GM19240 (cell line): ENCODE results near the gene EREG.

Experiments
- DNase-seq: peaks from one replicate; pipeline ENCODE4 v3.0.0; 2011; ENCODE audit warnings: low spot score; ENCODE audit not compliant: insufficient read length

The EREG gene

DNA sequence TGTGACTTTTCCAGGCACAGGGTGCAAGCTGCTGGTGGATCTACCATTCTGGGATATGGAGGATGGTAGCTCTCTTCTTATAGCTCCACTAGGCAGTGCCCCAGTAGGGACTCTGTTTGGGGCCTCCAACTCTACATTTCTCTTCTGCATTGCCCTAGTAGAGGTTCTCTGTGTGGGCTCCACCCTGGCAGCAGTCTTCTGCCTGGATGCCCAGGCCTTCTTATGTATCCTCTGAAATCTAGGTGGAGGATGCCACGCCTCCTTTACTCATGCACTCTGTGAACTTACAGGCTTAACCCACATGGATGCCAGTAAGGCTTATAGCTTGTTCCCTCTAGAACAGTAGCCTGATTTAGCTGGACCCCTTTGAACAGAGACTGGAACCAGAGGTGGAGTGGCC is 20.9 kb upstream of the EREG start:
- DNase-seq = no peak

DNA sequence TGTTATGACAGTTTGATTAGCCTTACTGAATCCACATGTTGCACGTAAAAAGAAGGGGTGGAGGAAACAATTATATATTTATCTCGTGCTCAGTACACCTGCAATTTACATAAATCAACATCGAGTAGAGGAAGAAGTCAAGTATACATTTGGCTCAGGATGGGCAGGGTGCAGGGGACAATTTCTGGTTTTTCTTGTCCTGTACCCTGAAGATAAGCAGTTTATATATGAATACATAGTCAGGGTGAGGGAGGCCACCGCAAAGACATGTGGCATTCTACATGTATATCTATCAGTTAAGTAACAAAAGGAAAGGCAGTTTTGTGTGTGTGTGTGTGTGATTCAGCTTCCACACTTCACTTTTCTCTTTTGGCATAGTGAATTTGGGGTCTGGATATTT is 11.1 kb upstream of the EREG start:
- no peak for DNase-seq

DNA sequence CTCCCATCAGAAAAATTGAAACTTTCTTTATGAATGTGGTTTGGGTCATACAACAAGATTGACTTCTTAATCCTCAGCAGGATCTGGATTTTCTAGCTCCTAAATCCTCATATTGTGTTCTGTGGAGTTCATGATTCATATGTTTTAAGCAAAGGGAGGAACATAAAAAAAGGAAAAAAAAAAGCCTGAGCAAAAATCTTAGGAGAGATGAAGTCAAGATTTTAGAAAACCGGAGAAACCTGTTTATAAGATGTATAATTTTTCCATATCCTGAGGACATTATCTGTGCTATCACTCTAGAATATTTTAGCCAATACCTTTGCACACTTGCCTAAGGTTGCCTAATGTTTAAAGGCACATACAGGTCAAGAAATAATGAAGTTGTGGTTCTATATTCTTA is 7.0 kb upstream of the EREG start:
- DNase-seq = no peak

GRCh38 chr4:74361671-74362070 is 3.3 kb upstream of the EREG start:
- DNase-seq = no peak

DNA sequence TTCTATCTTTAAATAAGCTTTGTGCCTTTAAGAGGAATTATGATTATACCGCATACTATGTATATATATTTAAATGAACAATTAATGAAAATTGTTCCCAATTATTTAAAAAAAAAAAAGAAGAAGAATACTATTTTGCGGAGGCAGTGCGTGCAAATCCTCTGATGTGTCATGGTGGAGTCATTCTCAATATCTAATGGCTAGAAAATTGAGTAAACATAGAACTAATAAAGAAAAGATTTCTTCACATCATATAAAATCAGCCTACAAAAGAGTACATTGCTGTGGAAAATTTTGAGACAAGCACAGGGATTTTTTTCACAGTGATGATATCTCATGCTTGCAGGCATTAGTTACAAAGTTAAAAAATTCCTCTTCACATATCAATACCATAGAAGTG is 2.6 kb upstream of the EREG start:
- no peak for DNase-seq

DNA sequence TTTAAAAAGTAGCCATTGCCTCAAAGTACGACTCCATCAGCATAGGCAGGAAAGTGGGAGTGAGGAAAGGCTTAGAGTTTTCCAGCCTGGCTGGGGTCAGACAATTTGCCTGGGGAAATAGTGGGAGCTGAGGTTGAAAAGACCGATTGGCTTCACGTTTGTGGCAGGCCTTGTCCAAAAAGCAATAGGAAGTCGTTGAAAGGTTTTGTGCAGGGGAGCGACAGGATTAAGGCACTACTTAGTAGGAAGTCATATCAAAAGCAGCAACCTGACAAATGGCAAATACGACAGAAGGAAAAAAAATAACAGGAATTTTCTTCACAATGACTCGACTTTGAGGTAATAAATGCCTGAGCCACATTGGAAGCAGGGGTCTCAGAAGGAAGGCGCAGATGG is 691 bp upstream of the EREG start:
- DNase-seq = no peak

GRCh38 chr4:74365761-74366160 is 816 bp downstream of the EREG start:
- DNase-seq = no peak

DNA sequence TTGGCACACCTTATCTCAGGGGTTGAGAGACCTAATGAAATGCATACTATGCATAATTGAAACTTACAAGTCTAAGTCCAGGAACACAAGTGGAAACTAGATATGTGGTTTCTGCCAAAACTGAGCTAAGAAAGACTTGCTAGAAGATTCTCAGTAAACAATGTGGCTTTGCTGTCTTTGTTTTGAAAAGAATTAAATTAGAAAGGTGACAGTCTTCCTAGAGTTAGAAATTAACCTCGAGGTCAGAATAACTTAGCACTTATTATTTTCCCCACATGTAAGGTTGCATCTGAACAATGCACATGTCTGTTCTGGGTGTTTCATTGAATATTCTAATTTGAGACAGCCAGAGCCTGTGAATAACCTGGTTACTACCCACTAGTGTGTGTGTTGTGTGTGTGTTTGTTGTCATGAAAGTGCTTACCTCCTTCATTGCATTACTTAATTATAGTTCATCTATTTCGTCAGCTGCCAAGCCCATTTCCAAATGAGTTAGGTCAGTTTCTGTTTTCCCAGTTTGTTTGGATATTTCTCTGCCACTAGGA is 1.5 kb downstream of the EREG start:
- no peak for DNase-seq

DNA sequence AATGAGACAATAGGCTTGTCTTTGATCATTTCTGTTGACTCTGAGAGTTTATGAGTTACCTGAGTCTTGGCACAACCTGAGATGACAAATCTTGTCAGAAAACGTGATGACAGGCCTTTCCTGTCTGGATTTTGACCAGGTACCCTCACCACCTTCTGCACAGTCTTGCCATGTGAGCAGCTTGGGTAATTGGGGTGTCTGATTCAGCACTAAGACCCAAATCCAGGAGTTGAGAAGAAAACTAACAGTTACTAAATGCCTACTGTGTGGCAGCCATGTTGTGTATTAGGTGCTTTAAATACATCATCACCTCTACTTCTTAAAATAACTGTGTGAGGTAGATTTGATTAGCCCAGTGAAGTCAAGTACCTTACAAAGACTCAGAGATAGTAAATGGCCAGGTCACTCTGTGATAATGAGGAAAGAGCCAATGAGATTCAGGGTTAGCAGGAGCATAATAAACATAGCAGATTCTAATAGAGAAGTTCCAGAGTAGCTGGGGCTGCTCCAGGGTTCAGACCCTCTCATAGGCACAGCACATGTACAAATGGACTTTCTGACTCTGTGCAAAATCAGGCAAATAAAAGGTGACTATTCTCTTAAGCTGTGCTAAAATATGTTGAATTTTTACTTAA is 2.8 kb downstream of the EREG start:
- no peak for DNase-seq

GRCh38 chr4:74368596-74368995 is 3.7 kb downstream of the EREG start:
- DNase-seq = no peak

DNA sequence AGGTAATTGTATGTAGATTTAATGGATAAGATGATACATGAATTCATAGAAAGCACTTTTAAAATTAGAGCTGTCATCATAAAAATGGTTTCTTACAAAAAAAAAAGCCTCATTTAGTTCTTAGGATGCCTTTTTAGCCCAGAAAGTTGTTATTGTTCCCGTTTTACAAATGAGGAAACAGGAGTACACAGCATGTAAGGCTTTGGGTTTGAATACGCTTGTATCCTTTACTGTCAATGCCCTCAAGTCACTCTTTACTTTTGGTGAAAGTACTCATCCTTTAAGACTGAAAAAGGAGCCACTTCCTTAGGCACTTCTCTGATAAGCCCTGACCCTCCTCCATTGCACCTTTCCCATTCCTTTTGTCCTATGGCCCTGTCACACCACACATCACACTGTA is 4.9 kb downstream of the EREG start:
- no peak for DNase-seq

- no peak for DNase-seq
Measured at GRCh38 chr4:74370912-74371311, 6.0 kb downstream of the EREG start.

DNA sequence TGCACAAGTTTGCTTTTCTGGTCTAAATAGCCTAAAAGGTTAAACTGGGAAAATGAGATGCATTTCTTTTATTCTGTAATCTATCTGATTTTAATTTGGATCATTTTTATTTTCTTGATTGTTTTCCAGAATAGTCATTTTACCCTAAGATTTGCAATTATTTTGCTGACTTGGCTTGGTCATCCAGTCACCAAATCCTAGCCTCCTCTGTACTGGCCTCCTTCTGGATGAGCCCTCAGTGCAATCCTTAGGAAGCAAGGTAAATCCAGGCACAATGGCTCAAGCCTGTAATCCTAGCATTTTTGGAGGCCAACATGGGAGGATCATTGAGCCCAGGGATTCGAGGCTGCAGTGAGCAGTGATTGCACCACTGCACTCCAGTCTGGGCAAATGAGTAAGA is 9.2 kb downstream of the EREG start:
- DNase-seq = no peak

- DNase-seq = no peak
Measured at GRCh38 chr4:74374561-74375327, 9.8 kb downstream of the EREG start.

- no peak for DNase-seq
Measured at GRCh38 chr4:74375824-74376426, 11.0 kb downstream of the EREG start.

GRCh38 chr4:74376888-74377483 is 12.0 kb downstream of the EREG start:
- no peak for DNase-seq

- DNase-seq = no peak
Measured at GRCh38 chr4:74377714-74378113, 12.8 kb downstream of the EREG start.

GRCh38 chr4:74378573-74378972 is 13.6 kb downstream of the EREG start:
- DNase-seq = no peak

DNA sequence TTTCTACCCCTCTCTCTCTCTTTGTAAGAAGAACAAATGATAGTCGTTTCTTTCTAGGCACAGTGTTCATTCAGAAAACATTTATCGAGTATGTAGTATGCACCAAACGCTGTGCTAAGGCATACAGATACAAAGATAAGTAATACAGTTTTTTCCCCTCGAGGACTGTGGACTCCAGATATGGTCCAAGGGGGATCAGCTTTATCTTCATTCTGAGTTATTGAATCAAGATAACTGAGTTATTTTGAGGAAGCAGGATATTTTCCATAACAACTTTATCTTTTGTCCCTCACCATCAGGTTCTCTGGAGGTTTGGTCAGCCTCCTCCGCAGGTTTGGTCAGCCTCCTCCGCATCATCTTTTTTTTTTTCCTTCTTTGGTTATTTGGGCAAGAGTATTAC is 15.0 kb downstream of the EREG start:
- no peak for DNase-seq

DNA sequence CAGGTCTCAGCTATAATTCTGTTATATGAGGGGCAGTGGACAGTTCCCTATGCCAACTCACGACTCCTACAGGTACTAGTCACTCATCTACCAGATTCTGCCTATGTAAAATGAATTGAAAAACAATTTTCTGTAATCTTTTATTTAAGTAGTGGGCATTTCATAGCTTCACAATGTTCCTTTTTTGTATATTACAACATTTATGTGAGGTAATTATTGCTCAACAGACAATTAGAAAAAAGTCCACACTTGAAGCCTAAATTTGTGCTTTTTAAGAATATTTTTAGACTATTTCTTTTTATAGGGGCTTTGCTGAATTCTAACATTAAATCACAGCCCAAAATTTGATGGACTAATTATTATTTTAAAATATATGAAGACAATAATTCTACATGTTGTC is 20.4 kb downstream of the EREG start:
- DNase-seq = no peak

DNA sequence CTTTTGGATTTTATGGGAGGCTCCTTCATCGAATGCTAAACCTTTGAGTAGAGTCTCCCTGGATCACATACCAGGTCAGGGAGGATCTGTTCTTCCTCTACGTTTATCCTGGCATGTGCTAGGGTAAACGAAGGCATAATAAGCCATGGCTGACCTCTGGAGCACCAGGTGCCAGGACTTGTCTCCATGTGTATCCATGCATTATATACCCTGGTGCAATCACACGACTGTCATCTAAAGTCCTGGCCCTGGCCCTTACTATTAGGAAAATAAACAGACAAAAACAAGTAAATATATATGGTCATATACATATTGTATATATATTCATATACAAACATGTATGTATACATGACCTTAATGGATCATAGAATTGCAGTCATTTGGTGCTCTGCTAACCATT is 21.2 kb downstream of the EREG start:
- DNase-seq = no peak

DNA sequence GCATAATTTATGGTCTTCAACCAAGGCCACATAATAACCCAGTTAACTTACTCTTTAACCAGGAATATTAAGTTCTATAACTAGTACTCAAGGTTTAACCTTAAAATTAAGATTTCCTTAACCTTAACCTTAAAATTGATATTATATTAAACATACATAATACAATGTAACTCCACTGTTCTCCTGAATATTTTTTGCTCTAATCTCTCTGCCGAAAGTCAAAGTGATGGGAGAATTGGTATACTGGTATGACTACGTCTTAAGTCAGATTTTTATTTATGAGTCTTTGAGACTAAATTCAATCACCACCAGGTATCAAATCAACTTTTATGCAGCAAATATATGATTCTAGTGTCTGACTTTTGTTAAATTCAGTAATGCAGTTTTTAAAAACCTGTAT is 22.8 kb downstream of the EREG start:
- no peak for DNase-seq
